Measurements from ENCODE around the gene MAP3K10.

The MAP3K10 gene

DNA sequence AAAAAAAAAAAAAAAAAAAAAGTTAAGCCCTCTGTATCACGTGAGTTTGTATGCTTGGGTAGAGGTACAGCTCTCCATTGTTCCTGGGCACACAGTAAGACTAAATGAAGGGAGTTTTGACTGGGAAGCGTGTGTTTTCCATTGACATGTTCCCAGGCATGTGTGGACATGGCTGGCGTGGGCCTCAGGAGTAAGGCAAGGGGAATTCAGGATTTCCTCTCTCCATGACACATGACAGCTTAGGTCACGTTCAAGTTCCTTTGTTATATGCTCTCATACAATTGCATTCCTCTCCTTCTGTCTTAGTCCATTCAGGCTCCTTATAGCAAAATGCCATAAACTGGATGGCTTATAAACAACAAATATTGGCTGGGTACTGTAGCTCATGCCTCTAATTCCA is 17.1 kb upstream of the MAP3K10 start:
- no peak for DNase-seq (ENCODE audit: low spot score)

GRCh38 chr19:40175820-40176219 is 15.4 kb upstream of the MAP3K10 start:
- DNase-seq (ENCODE audit: low spot score) = no peak

GRCh38 chr19:40177286-40178070 is 13.7 kb upstream of the MAP3K10 start:
- no peak for DNase-seq (ENCODE audit: low spot score)

DNA sequence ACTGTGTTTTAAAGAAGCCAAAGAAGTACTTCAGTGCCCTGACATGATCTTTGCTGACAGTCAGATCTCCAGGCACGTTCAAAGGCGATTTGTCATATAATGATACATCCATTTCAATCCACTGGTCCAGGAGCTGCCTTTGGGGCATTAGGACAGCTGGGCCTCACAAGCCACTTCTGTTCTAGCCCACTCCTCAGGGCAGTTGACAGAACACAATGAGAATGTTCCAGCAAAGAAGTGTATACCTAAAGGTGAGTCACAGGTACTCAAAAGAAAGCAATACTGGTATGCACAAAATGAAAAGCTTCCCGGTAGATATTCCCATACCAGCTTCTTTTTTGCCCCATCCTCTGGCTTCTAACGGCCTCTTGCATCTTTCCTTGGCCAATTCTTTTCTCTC is 12.5 kb upstream of the MAP3K10 start:
- no peak for DNase-seq (ENCODE audit: low spot score)

DNA sequence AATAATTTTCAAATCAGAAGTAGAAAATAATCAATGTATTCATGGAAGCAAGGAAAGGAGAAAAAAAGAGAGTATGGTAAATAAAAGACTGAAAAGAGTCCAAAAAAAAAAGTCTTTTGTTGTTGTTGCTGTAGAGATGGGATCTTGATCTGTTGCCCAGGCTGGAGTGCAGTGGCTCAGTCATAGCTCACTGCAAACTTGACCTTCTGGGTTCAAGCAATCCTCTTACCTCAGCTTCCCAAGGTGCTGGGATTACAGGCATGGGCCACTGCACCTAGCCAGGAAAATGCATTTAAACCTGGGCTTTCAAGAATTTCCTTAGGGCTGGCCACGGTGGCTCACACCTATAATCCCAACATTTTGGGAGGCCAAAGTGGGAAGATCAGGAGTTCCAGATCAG is 7.0 kb upstream of the MAP3K10 start:
- DNase-seq (ENCODE audit: low spot score) = no peak

- peak; percentile 54 for DNase-seq (ENCODE audit: low spot score)
Observed at GRCh38 chr19:40191836-40192646, 815 bp downstream of the MAP3K10 start.

GRCh38 chr19:40192758-40193586 is 1.7 kb downstream of the MAP3K10 start:
- DNase-seq (ENCODE audit: low spot score) = no peak

GRCh38 chr19:40193587-40193849 is 2.3 kb downstream of the MAP3K10 start:
- DNase-seq (ENCODE audit: low spot score) = no peak

- DNase-seq (ENCODE audit: low spot score) = no peak
Observed at GRCh38 chr19:40198272-40198990, 7.2 kb downstream of the MAP3K10 start.

GRCh38 chr19:40200341-40201099 is 9.3 kb downstream of the MAP3K10 start:
- DNase-seq (ENCODE audit: low spot score) = peak; percentile 13

- DNase-seq (ENCODE audit: low spot score) = no peak
Observed at GRCh38 chr19:40204381-40204780, 13.2 kb downstream of the MAP3K10 start.

DNA sequence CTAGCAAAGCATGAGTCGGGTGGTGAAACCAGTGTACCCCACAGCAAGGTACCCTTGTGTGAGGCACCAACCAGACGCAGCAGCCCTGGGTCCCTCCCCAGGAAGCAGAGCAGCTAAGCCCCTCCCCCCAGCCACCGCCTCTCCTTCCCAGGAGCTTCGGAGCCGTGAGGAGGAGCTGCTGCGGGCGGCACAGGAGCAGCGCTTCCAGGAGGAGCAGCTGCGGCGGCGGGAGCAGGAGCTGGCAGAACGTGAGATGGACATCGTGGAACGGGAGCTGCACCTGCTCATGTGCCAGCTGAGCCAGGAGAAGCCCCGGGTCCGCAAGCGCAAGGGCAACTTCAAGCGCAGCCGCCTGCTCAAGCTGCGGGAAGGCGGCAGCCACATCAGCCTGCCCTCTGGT is 14.5 kb downstream of the MAP3K10 start:
- no peak for DNase-seq (ENCODE audit: low spot score)

GRCh38 chr19:40208602-40209001 is 17.4 kb downstream of the MAP3K10 start:
- DNase-seq (ENCODE audit: low spot score) = no peak

DNA sequence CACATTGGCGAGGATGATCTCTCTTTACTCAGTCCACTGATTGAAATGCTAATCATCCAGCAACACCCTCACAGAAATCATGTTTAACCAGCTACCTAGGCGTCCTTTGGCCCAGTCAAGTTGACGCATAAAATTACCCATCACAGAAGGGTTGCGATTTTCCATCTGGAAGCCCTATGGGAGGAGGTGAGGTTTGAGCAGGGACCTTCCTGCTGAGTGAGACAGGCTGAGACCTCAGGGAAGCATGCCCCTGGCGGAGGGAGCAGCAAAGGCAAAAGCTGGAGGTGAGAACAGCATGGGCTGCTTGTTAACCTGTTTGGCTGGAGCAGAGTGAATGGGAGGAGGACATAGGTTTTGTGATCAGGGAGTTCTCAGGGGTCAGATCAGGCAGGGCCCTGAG is 19.7 kb downstream of the MAP3K10 start:
- no peak for DNase-seq (ENCODE audit: low spot score)

DNA sequence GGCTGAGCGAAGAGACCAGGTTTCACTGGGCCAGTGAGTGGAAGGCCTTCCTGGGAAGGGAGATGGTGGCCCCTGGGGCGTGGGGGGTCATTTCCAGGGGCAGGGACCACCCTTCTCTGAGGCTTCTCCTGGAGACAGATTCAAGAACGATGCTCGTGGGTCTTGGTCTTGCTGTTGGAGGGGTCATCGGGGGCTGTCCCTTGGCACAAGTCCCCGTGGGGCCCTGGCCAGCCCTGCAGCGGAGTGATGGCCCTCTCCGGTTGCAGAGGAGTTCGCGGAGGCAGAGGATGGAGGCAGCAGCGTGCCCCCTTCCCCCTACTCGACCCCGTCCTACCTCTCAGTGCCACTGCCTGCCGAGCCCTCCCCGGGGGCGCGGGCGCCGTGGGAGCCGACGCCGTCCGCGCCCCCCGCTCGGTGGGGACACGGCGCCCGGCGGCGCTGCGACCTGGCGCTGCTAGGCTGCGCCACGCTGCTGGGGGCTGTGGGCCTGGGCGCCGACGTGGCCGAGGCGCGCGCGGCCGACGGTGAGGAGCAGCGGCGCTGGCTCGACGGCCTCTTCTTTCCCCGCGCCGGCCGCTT is 22.1 kb downstream of the MAP3K10 start:
- no peak for DNase-seq (ENCODE audit: low spot score)

DNA sequence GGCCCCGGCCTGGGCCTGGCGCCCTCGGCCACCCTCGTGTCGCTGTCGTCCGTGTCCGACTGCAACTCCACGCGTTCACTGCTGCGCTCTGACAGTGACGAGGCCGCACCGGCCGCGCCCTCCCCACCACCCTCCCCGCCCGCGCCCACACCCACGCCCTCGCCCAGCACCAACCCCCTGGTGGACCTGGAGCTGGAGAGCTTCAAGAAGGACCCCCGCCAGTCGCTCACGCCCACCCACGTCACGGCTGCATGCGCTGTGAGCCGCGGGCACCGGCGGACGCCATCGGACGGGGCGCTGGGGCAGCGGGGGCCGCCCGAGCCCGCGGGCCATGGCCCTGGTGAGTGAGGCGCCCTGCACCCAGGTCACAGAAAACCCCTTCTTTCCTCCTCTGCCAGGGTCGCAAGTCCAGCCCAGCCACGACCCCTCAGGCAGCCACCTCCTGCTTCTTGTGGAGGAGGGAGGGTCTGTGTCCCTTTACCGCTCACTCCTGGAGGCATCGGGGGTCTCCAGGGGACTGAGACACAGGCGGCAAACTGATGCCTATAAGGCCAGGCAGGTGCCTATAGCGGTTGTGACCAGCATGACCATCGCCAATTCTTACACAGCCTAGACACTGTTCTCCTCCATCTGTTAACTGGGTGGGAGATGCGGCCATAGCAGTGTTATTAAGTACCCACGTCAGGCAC is 22.8 kb downstream of the MAP3K10 start:
- DNase-seq (ENCODE audit: low spot score) = no peak

- DNase-seq (ENCODE audit: low spot score) = no peak
Observed at GRCh38 chr19:40214936-40215335, 23.7 kb downstream of the MAP3K10 start.

GRCh38 chr19:40216013-40216776 is 25.0 kb downstream of the MAP3K10 start:
- no peak for DNase-seq (ENCODE audit: low spot score)

DNA sequence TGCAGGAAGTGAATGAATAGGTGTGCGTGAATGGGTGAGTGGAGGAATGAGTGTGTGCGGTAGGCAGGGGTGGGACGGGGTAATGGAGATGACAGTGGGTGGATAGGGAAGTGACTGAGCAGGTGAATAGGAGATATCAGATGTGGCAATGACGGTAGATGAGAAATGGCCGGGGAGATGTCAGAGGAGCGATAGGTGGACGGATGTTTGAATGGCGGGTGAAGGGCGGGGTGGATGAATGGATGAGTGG is 25.5 kb downstream of the MAP3K10 start:
- no peak for DNase-seq (ENCODE audit: low spot score)
